A673 (cell line): ENCODE measurements around the gene AHCYL2. TPM values are rescaled to one million over a fixed set of nuclear protein-coding genes. Genes with fewer than 3 reads are reported as not detected.

Experiments used
- BruUV-seq: library from RNA; stranded (reverse); fragments of 400-500 nt; replicated peaks from 2 replicates; lab custom pipeline; 2021; lab: Mats Ljungman, UMichigan
- CTCF ChIA-PET: fragments of 300-600 bp; sonication (Branson Sonifier 250); formaldehyde crosslinking; loops from one replicate; lab custom pipeline; 2022; ENCODE audit warnings: antibody characterized with exemption; lab: Charles Lee
- POLR2A ChIA-PET: fragments of 300-600 bp; sonication (Branson Sonifier 250); formaldehyde crosslinking; loops from one replicate; lab custom pipeline; 2022; ENCODE audit warnings: antibody characterized with exemption; ENCODE audit not compliant: low non-redundant PET; lab: Charles Lee
- DNase-seq: peaks from one replicate; pipeline ENCODE4 v3.0.0-alpha.2; 2015; ENCODE audit warnings: low spot score
- H3K27ac ChIP-seq: fragments of 200-600 bp; sonication (generic); 2 replicates; pipeline ENCODE4 v1.5.1; 2016; ENCODE audit warnings: mixed run types, low read depth, mild to moderate bottlenecking, mixed read lengths, antibody characterized with exemption, low read length; ENCODE audit not compliant: poor library complexity, severe bottlenecking
- H3K27me3 ChIP-seq: fragments of 200-600 bp; sonication (generic); replicated peaks from 2 replicates; pipeline ENCODE4 v1.6.1; 2017; ENCODE audit warnings: mixed run types, low read depth, mild to moderate bottlenecking, mixed read lengths, antibody characterized with exemption, low read length; ENCODE audit not compliant: insufficient read depth, poor library complexity
- H3K36me3 ChIP-seq: fragments of 200-600 bp; sonication (generic); 2 replicates; pipeline ENCODE4 v1.6.1; 2016; ENCODE audit warnings: mixed run types, mild to moderate bottlenecking, mixed read lengths, antibody characterized with exemption, low read length; ENCODE audit not compliant: insufficient read depth, poor library complexity, severe bottlenecking
- H3K4me1 ChIP-seq: fragments of 200-600 bp; sonication (generic); 2 replicates; pipeline ENCODE4 v1.6.1; 2017; ENCODE audit warnings: mixed run types, mild to moderate bottlenecking, mixed read lengths, antibody characterized with exemption, low read length; ENCODE audit not compliant: insufficient read depth, poor library complexity, severe bottlenecking
- H3K4me3 ChIP-seq: fragments of 200-600 bp; sonication (generic); 2 replicates; pipeline ENCODE4 v1.5.1; 2016; ENCODE audit warnings: low read depth, mixed run types, mild to moderate bottlenecking, mixed read lengths, low read length; ENCODE audit not compliant: poor library complexity, severe bottlenecking
- H3K9me3 ChIP-seq: fragments of 200-600 bp; sonication (generic); 2 replicates; pipeline ENCODE4 v1.6.1; 2016; ENCODE audit warnings: mixed run types, low read depth, mild to moderate bottlenecking, mixed read lengths, antibody characterized with exemption, low read length; ENCODE audit not compliant: poor library complexity, severe bottlenecking
- CTCF ChIP-seq: fragments of 300-800, 200-600 bp; sonication (generic); conservative IDR thresholded peaks from 2 replicates; pipeline ENCODE4 v1.5.1; 2017; ENCODE audit warnings: low read depth, mild to moderate bottlenecking, antibody characterized with exemption, low read length, moderate library complexity, mixed read lengths
- EZH2 ChIP-seq: fragments of 200-600 bp; sonication (generic); IDR thresholded peaks from 2 replicates; pipeline ENCODE4 v1.6.1; 2017; ENCODE audit warnings: borderline replicate concordance, low read depth, mild to moderate bottlenecking, mixed read lengths, antibody characterized with exemption, low read length; ENCODE audit not compliant: poor library complexity, severe bottlenecking
- intact Hi-C: fragments of 100-400 bp; cut with micrococcal nuclease; formaldehyde crosslinking; loops from one replicate; pipeline ENCODE4 v1.10.0; 2022; ENCODE audit not compliant: unreplicated experiment
- total RNA-seq: library from RNA; stranded (reverse); gene quantifications from 2 replicates; pipeline ENCODE4 v1.2.3, GENCODE V29; 2021

The AHCYL2 gene
- total RNA-seq, 1 experiment from 2014 or later = 35.2 TPM

GRCh38 chr7:129359638-129360037 lies 134.8 kb downstream of the AHCYL2 start:
- Histone ChIP-seq H3K9me3 (no peaks in the 10 kb centered on the region), H3K27me3 (no peaks in the 10 kb centered on the region), H3K36me3 (no peaks in the 10 kb centered on the region), H3K4me1 (no peaks in the 10 kb centered on the region), H3K4me3 (no peak overlapping the region), H3K27ac (no peak overlapping the region)
- DNase-seq = no peak
- intact Hi-C loops = no loop called here
- POLR2A ChIA-PET = no interaction called here
- no TSS peak for BruUV-seq
- TF ChIP-seq CTCF (no peak), EZH2 (no peak)
- CTCF ChIA-PET = interaction anchor here (0.5 to 0.6 kb wide), 2 partner anchors 10 to 582 kb away, joined by 5 to 9 read pairs; no protein-coding TSS in a partner anchor

- POLR2A ChIA-PET = no interaction called here
- TF ChIP-seq EZH2 (no peak), CTCF (no peak)
- no peaks in the 10 kb centered on the region for H3K9me3 ChIP-seq
- no peaks in the 10 kb centered on the region for H3K4me1 ChIP-seq
- no peaks in the 10 kb centered on the region for H3K27me3 ChIP-seq
- CTCF ChIA-PET = no interaction called here
- intact Hi-C loops = no loop called here
- no peaks in the 10 kb centered on the region for H3K36me3 ChIP-seq
- H3K27ac ChIP-seq = no peak overlapping the region
- no TSS peak for BruUV-seq
- H3K4me3 ChIP-seq = no peak overlapping the region
- no peak for DNase-seq
These were observed 136.9 kb downstream of the AHCYL2 start for GRCh38 chr7:129361771-129362170.

GRCh38 chr7:129362496-129362895 lies 137.7 kb downstream of the AHCYL2 start:
- Histone ChIP-seq H3K36me3 (no peaks in the 10 kb centered on the region), H3K9me3 (no peaks in the 10 kb centered on the region), H3K4me3 (no peak overlapping the region), H3K27ac (no peak overlapping the region), H3K4me1 (no peaks in the 10 kb centered on the region), H3K27me3 (no peaks in the 10 kb centered on the region)
- BruUV-seq = no TSS peak
- ChIA-PET POLR2A (no interaction called here), CTCF (no interaction called here)
- no peak for DNase-seq
- TF ChIP-seq CTCF (no peak), EZH2 (no peak)
- intact Hi-C loops = no loop called here
